ENCODE results near the gene SAP30BP.

SAP30BP gene

DNA sequence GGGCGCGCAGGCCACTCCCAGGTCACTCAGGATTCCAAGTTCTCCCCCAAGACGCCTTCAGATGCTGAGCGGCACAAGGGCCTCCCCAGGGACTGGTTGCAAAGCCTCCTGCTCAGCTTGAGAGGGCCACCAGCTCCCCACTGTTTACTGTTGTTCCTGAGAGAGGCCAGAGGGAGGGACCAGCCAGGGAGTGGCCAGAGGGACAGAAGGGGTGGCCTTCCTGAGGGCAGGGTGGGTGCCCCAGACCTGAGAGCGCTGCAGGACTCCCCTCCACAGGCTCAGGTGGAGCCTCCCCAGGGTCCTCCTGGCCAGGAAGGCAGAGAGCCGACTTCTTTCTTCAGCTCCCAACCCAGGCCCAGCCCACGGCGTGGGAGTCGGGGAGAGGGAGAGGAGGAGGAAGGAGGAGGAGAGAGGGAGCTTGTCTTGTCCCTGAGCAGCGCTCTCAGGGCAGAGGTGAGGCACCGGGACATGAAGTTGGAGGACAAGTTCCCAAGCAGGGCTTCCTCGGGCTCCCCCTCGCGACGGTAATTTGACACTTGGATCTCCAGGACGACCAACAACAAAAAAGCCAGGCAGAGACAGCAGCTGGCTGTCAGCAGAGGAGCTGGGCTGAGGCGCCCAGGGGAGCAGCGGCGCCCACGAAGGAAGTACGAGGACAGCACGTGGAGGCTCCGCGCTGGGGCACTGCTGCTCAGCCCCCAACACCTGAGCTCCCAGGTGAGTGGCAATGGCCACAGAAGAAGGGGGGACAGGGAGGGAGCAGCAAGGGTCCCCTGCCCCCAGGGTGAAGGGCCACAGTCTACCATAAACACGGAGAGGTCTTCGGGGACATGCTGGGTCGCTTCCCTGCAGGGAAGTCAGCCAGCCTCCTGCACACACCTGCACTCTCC lies 33.4 kb upstream of the SAP30BP start (continued):
- no peak for TF ChIP-seq ZNF239 (tag by site-specific recombination; IDR thresholded peaks at IDR 0.05)
- no peak for TF ChIP-seq ZNF510 (tag by site-specific recombination; IDR thresholded peaks at IDR 0.05; ENCODE audit: insufficient replicate concordance)
- no peak for TF ChIP-seq GLI2 (tag by site-specific recombination; IDR thresholded peaks at IDR 0.05; ENCODE audit: borderline replicate concordance, low read depth)
- TF ChIP-seq, protein P1, sequence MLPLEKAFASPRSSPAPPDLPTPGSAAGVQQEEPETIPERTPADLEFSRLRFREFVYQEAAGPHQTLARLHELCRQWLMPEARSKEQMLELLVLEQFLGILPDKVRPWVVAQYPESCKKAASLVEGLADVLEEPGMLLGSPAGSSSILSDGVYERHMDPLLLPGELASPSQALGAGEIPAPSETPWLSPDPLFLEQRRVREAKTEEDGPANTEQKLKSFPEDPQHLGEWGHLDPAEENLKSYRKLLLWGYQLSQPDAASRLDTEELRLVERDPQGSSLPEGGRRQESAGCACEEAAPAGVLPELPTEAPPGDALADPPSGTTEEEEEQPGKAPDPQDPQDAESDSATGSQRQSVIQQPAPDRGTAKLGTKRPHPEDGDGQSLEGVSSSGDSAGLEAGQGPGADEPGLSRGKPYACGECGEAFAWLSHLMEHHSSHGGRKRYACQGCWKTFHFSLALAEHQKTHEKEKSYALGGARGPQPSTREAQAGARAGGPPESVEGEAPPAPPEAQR (tag by site-specific recombination; IDR thresholded peaks at IDR 0.05) = no peak
- TF ChIP-seq TRIM28 (IDR thresholded peaks at IDR 0.05; ENCODE audit: borderline replicate concordance, low read length) = 0 out of 2 replicates have a peak, but pooled peaks have one; percentile 14
- peak; percentile 47; the same call in 1 of the 2 replicates for TF ChIP-seq ZNF366 (tag by site-specific recombination; conservative IDR thresholded peaks at IDR 0.05)
- no peak for TF ChIP-seq ZNF837 (tag by site-specific recombination; IDR thresholded peaks at IDR 0.05)
- no peak for TF ChIP-seq SALL2 (tag by site-specific recombination; IDR thresholded peaks at IDR 0.05; ENCODE audit: borderline replicate concordance)
- peak; percentile 18; the same call in 1 of the 2 replicates for TF ChIP-seq ZBTB48 (tag by site-specific recombination; IDR thresholded peaks at IDR 0.05)
- TF ChIP-seq ZNF514 (tag by site-specific recombination; IDR thresholded peaks at IDR 0.05) = no peak
- TF ChIP-seq IKZF3 (tag by site-specific recombination; IDR thresholded peaks at IDR 0.05) = peak; percentile 82
- TF ChIP-seq ZNF777 (tag by site-specific recombination; IDR thresholded peaks at IDR 0.05; ENCODE audit: borderline replicate concordance) = no peak
- no peak for TF ChIP-seq ZNF626 (tag by site-specific recombination; IDR thresholded peaks at IDR 0.05)
- no peak for TF ChIP-seq ZNF112 (tag by site-specific recombination; IDR thresholded peaks at IDR 0.05)
- TF ChIP-seq ZNF19 (tag by site-specific recombination; IDR thresholded peaks at IDR 0.05; ENCODE audit: low read depth) = no peak
- TF ChIP-seq ZNF2 (tag by site-specific recombination; IDR thresholded peaks at IDR 0.05) = 0 out of 2 replicates have a peak, but pooled peaks have one; percentile 26
- no peak for TF ChIP-seq ZNF426 (tag by site-specific recombination; IDR thresholded peaks at IDR 0.05)
- peak; percentile 36 for TF ChIP-seq GLIS1 (tag by site-specific recombination; IDR thresholded peaks at IDR 0.05)
- no peak for TF ChIP-seq ZNF707 (tag by site-specific recombination; IDR thresholded peaks at IDR 0.05)
- TF ChIP-seq ZEB2 (tag by site-specific recombination; IDR thresholded peaks at IDR 0.05) = no peak
- peak; percentile 48; the same call in 1 of the 2 replicates for TF ChIP-seq ZNF600 (tag by site-specific recombination; IDR thresholded peaks at IDR 0.05)
- no peak; the same call in 1 of the 2 replicates for TF ChIP-seq ZNF324 (tag by site-specific recombination; IDR thresholded peaks at IDR 0.05)
- no peak for TF ChIP-seq ZNF10 (tag by site-specific recombination; IDR thresholded peaks at IDR 0.05)
- TF ChIP-seq, protein P2, sequence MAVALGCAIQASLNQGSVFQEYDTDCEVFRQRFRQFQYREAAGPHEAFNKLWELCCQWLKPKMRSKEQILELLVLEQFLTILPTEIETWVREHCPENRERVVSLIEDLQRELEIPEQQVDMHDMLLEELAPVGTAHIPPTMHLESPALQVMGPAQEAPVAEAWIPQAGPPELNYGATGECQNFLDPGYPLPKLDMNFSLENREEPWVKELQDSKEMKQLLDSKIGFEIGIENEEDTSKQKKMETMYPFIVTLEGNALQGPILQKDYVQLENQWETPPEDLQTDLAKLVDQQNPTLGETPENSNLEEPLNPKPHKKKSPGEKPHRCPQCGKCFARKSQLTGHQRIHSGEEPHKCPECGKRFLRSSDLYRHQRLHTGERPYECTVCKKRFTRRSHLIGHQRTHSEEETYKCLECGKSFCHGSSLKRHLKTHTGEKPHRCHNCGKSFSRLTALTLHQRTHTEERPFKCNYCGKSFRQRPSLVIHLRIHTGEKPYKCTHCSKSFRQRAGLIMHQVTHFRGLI (tag by site-specific recombination; IDR thresholded peaks at IDR 0.05) = peak; percentile 75
- TF ChIP-seq, protein P3, sequence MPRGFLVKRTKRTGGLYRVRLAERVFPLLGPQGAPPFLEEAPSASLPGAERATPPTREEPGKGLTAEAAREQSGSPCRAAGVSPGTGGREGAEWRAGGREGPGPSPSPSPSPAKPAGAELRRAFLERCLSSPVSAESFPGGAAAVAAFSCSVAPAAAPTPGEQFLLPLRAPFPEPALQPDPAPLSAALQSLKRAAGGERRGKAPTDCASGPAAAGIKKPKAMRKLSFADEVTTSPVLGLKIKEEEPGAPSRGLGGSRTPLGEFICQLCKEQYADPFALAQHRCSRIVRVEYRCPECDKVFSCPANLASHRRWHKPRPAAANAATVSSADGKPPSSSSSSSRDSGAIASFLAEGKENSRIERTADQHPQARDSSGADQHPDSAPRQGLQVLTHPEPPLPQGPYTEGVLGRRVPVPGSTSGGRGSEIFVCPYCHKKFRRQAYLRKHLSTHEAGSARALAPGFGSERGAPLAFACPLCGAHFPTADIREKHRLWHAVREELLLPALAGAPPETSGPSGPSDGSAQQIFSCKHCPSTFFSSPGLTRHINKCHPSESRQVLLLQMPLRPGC (tag by site-specific recombination; IDR thresholded peaks at IDR 0.05) = no peak
- no peak for TF ChIP-seq ZNF157 (tag by site-specific recombination; IDR thresholded peaks at IDR 0.05)
- TF ChIP-seq ZNF16 (tag by site-specific recombination; IDR thresholded peaks at IDR 0.05; ENCODE audit: low read depth) = no peak
- no peak; the same call in 1 of the 2 replicates for TF ChIP-seq ZNF76 (tag by site-specific recombination; IDR thresholded peaks at IDR 0.05; ENCODE audit: borderline replicate concordance, low read depth)
- TF ChIP-seq, protein P4, sequence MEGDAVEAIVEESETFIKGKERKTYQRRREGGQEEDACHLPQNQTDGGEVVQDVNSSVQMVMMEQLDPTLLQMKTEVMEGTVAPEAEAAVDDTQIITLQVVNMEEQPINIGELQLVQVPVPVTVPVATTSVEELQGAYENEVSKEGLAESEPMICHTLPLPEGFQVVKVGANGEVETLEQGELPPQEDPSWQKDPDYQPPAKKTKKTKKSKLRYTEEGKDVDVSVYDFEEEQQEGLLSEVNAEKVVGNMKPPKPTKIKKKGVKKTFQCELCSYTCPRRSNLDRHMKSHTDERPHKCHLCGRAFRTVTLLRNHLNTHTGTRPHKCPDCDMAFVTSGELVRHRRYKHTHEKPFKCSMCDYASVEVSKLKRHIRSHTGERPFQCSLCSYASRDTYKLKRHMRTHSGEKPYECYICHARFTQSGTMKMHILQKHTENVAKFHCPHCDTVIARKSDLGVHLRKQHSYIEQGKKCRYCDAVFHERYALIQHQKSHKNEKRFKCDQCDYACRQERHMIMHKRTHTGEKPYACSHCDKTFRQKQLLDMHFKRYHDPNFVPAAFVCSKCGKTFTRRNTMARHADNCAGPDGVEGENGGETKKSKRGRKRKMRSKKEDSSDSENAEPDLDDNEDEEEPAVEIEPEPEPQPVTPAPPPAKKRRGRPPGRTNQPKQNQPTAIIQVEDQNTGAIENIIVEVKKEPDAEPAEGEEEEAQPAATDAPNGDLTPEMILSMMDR (tag by site-specific recombination; IDR thresholded peaks at IDR 0.05) = peak; percentile 97
- no peak for TF ChIP-seq ZNF792 (tag by site-specific recombination; IDR thresholded peaks at IDR 0.05)

All from HEK293 (cell line).